BE2C (cell line): Measurements from ENCODE around the gene PHOSPHO2.
"Not testable (repeated sequence)": the region's sequence is repeated elsewhere in the genome, so short reads cannot be mapped to it uniquely, and the experiment has no call there.

Experiments used
- DNase-seq: peaks from one replicate; pipeline ENCODE4 v3.0.0-alpha.2; 2020
- H3K27me3 ChIP-seq: fragments of 250-450 bp; sonication (Bioruptor Pico); 2 replicates; pipeline ENCODE4 v1.5.1; 2020; ENCODE audit warnings: mild to moderate bottlenecking
- H3K36me3 ChIP-seq: fragments of 250-450 bp; sonication (Bioruptor Pico); 2 replicates; pipeline ENCODE4 v1.5.1; 2020; ENCODE audit warnings: mild to moderate bottlenecking
- H3K4me1 ChIP-seq: fragments of 250-450 bp; sonication (Bioruptor Pico); 2 replicates; pipeline ENCODE4 v1.5.1; 2020
- H3K4me3 ChIP-seq: 2 replicates; pipeline ENCODE4 v1.5.1; 2011; ENCODE audit warnings: low read depth, low read length
- H3K9me3 ChIP-seq: fragments of 250-450 bp; sonication (Bioruptor Pico); 2 replicates; pipeline ENCODE4 v1.5.1; 2020
- TF ChIP-seq, protein P1 (sequence below): IDR thresholded peaks from 2 replicates; pipeline ENCODE4 v1.5.1; 2012; ENCODE audit warnings: mild to moderate bottlenecking, low read depth, low read length

The PHOSPHO2 gene

DNA sequence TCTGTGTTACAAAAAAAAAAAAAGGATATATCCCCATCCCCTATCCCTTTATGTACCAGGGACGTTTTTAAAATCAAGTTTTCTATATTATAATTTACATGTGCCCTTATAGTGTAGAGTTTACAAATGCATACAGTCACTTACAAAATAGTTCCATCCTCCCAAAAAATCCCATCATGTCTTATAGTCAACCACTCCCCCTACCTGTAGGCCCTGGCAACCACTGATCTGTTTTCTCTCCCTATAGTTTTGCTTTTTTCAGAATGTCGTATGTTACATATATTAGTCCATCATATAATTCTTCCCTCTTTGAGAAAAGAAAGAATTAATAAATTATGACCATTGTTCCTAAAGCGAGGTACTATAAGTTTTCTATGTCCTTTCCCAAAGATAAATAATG is 17.9 kb upstream of the PHOSPHO2 start:
- TF ChIP-seq, protein P1, sequence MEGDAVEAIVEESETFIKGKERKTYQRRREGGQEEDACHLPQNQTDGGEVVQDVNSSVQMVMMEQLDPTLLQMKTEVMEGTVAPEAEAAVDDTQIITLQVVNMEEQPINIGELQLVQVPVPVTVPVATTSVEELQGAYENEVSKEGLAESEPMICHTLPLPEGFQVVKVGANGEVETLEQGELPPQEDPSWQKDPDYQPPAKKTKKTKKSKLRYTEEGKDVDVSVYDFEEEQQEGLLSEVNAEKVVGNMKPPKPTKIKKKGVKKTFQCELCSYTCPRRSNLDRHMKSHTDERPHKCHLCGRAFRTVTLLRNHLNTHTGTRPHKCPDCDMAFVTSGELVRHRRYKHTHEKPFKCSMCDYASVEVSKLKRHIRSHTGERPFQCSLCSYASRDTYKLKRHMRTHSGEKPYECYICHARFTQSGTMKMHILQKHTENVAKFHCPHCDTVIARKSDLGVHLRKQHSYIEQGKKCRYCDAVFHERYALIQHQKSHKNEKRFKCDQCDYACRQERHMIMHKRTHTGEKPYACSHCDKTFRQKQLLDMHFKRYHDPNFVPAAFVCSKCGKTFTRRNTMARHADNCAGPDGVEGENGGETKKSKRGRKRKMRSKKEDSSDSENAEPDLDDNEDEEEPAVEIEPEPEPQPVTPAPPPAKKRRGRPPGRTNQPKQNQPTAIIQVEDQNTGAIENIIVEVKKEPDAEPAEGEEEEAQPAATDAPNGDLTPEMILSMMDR = no peak
- DNase-seq = no peak
- no peak overlapping the region for H3K4me3 ChIP-seq
- no peaks in the 10 kb centered on the region for H3K36me3 ChIP-seq
- H3K9me3 ChIP-seq = no peaks in the 10 kb centered on the region
- no peaks in the 10 kb centered on the region for H3K4me1 ChIP-seq
- no peaks in the 10 kb centered on the region for H3K27me3 ChIP-seq

DNA sequence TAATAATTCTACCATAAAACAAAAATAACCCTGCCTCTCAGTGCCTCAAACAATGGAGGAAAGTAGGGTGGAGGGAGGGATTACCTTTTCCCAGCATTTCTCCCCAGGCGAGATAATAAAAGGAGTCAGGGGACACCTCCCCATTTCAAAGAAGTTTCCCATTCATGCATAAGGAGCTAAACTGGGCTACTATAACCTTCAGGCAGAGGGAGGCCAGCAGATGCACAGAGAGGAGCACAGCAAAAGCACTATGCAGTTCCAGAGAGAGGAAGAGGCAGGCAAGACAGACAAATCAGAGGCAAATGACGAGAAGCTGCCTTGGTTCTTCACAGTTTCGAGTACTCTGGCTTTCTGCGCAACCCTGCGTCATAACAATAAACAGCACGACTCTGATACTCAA is 17.4 kb upstream of the PHOSPHO2 start:
- no peaks in the 10 kb centered on the region for H3K4me1 ChIP-seq
- H3K9me3 ChIP-seq = no peaks in the 10 kb centered on the region
- no peak overlapping the region for H3K4me3 ChIP-seq
- TF ChIP-seq, protein P1 = no peak
- H3K27me3 ChIP-seq = no peaks in the 10 kb centered on the region
- no peaks in the 10 kb centered on the region for H3K36me3 ChIP-seq
- no peak for DNase-seq

DNA sequence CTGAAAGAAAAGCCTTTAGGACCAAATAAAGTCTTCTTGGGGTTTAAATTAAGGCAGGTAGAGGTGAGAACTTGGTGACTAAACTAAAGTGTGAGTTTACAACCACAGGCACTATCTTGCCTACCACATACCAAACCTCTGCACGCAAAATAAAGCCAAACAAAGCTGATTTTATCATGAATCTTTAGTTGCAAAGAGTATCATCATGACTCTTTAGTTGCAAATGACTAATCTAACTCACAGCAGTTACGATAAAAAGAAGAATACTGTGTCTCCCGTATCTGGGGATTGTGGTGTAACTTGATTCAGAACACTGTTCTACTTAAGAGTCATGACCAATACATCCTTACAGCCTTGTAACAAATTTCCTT is 11.2 kb upstream of the PHOSPHO2 start:
- Histone ChIP-seq H3K36me3 (no peaks in the 10 kb centered on the region), H3K9me3 (no peaks in the 10 kb centered on the region), H3K27me3 (no peaks in the 10 kb centered on the region), H3K4me3 (no peak overlapping the region), H3K4me1 (no peaks in the 10 kb centered on the region)
- DNase-seq = no peak
- TF ChIP-seq, protein P1 = no peak

DNA sequence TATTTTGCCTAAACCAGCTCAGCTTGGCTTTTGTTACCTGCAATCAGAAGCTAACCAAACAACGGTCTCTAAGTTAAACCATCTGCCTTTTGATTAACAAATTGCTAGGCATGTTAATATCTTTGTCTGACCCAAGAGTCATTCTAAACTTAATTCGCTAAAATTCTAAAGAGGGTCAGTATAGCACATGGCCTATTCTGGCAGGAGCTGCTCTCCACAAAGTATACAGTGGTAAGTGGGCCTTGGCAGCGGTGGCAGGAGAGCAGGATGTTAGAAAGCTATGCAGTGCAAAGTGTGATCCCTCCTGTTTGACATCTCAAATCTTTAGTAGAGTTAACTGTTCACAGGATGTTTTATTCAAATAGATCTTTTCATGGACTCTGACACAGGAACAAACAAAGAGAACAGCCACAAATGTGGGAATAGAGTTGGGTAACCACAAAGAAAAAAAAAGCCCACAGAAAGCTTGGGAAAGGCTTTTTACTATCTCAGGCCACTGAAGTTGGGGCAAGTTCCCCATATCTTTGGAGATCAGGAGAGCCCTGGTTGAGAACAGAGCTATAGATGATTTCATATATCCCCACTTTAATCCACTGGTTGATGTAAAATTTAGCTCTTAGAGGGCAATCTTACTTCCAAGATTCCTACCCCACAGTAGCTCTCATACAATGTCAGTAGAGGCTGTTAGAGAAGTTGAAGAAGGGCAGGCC is 10.7 kb upstream of the PHOSPHO2 start:
- Histone ChIP-seq H3K36me3 (no peaks in the 10 kb centered on the region), H3K27me3 (no peaks in the 10 kb centered on the region), H3K4me3 (no peak overlapping the region), H3K9me3 (no peaks in the 10 kb centered on the region), H3K4me1 (no peaks in the 10 kb centered on the region)
- TF ChIP-seq, protein P1 = no peak
- DNase-seq = no peak

DNA sequence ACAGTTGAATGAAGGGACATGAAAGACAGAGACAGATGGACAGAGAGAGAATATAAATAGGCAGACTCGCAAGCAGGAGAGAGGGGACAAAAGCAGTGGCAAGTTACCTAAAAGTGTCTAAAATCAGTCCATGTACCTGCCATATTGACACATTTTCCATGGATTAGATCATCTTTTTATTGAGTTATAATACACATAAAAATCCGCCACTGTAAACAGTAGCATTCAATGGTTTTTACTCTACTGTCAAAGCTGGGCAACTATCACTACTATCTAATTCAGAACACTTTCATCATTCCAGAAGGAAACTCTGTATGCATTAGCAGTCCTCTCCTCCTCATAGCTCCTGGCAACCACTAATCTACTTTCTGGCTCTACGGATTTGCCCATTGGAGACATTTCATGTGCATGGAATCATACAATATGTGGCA is 10.1 kb upstream of the PHOSPHO2 start:
- TF ChIP-seq, protein P1 = no peak
- Histone ChIP-seq H3K36me3 (no peaks in the 10 kb centered on the region), H3K4me1 (no peaks in the 10 kb centered on the region), H3K27me3 (no peaks in the 10 kb centered on the region), H3K4me3 (no peak overlapping the region), H3K9me3 (no peaks in the 10 kb centered on the region)
- DNase-seq = no peak

- H3K4me1 ChIP-seq, H3K36me3 ChIP-seq, H3K27me3 ChIP-seq, H3K9me3 ChIP-seq, DNase-seq, H3K4me3 ChIP-seq: not testable (repeated sequence)
These were observed 9.6 kb upstream of the PHOSPHO2 start for GRCh38 chr2:169684712-169685111.

DNA sequence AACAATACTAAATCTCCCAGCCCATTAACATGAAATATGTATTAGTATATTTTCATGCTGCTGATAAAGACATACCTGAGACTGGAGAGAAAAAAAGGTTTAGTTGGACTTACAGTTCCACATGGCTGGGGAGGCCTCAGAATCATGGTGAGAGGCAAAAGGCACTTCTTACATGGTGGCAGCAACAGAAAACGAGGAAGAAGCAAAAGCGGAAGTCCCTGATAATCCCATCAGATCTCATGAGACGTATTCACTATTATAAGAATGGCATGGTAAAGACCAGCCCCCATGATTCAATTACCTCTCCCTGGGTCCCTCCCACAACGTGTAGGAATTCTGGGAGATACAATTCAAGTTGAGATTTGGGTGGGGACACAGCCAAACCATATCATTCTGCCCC is 7.4 kb upstream of the PHOSPHO2 start:
- H3K27me3 ChIP-seq, H3K4me3 ChIP-seq, H3K36me3 ChIP-seq, H3K4me1 ChIP-seq, DNase-seq, H3K9me3 ChIP-seq: not testable (repeated sequence)

DNA sequence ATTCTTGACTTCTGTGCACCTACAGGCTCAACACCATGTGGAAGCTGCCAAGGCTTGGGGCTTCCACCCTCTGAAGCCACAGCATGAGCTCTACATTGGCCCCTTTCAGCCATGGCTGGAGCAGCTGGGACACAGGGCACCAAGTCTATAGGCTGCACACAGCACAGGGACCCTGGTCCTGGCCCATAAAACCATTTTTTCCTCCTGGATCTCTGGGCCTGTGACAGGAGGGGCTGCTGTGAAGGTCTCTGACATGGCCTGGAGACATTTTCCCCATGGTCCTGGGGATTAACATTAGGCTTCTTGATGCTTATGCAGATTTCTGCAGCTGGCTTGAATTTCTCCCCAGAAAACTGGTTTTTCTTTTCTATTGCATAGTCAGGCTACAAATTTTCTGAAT is 6.3 kb upstream of the PHOSPHO2 start:
- not testable (repeated sequence) for H3K4me1 ChIP-seq, H3K9me3 ChIP-seq, H3K27me3 ChIP-seq, H3K4me3 ChIP-seq, DNase-seq, H3K36me3 ChIP-seq
